Suppressor macrophage treated with lipopolysaccharide for 1 hour (primary cell): ENCODE data around the gene EPHA5.

Experiments
- DNase-seq, 3 donors: peaks; one replicate each; pipeline ENCODE4 v3.0.0-alpha.2; 2020 to 2022

EPHA5 gene

GRCh38 chr4:65482410-65482809 lies 187.9 kb downstream of the EPHA5 start:
- DNase-seq, result no peak

DNA sequence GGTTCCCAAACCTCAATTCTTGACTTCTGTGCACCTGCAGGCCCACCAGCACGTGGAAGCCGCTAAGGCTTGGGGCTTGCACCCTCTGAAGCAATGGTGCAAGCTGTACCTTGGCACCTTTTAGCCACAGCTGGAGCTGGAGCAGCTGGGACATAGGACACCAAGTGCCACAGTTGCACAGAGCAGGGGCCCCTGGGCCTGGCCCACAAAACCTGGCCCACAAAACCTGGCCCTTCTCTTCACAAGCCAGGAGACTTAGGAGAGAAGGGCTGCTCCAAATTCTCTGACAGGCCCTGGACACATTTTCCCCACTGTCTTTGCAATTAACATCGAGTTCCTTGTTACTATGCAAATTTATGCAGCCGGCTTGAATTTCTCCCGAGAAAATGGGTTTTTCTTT lies 197.8 kb downstream of the EPHA5 start:
- no peak for DNase-seq

GRCh38 chr4:65467068-65467680 lies 203.1 kb downstream of the EPHA5 start:
- DNase-seq, result no peak

GRCh38 chr4:65461781-65462180 lies 208.5 kb downstream of the EPHA5 start:
- no peak for DNase-seq

DNA sequence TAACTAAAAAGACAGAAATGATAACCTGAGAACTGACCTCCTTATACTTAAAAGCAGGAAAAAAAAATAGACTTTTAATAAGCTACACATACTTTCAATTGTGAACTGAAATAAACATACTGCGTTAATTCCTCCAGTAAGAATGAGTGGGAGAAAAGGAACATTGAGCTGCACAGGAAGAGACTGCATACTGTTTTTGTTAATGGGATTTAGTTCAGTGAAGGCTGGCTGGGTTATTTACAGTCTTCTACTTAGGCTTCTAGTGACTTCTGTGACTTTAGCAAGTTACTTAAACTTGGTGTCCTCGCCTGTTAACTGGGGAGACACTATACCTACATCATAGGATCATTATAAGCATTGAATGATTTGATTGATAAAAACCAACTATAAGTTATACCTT lies 213.3 kb downstream of the EPHA5 start:
- no peak for DNase-seq

GRCh38 chr4:65456579-65456978 lies 213.7 kb downstream of the EPHA5 start:
- DNase-seq, result no peak

- DNase-seq, result no peak
These were observed 216.9 kb downstream of the EPHA5 start for GRCh38 chr4:65453398-65453797.

DNA sequence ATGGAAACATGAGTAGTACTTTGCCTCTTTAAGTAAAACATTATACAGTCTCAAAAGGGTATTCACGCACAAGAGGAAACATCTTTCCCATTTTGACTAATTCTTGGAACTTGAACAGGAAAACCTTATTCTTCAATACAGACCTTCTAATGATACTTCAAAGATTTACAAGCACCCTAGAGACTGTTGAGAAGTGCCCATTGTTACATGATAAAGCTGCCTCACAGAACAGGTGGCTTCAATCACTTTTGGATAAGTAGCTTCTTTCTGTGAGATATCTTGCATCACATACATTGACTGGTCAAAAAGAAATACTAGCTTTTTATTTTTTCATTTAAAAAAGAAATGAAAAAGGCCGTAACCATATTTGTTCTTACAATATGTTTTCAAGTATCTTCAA lies 219.4 kb downstream of the EPHA5 start:
- DNase-seq, result no peak

- no peak for DNase-seq
These were observed 233.2 kb downstream of the EPHA5 start for GRCh38 chr4:65437102-65437501.

DNA sequence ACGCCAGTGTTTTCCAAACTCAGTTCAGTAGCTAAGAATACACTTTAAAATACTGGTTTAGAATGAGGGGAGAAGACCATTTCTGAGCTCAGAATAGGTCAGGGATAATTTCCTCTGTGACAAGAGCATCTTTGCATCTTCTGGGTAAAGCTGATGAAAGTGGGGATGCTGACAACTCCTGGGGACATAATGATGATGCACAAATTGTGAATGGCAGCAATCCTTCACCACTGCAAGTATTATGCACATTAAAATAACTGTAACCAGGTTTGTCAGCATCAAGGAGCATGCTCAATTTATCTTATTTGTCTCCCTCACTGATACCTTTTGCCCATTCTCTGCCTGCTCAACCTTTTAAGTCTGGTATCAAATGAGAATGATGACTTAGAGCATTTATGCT lies 248.2 kb downstream of the EPHA5 start:
- no peak for DNase-seq

DNA sequence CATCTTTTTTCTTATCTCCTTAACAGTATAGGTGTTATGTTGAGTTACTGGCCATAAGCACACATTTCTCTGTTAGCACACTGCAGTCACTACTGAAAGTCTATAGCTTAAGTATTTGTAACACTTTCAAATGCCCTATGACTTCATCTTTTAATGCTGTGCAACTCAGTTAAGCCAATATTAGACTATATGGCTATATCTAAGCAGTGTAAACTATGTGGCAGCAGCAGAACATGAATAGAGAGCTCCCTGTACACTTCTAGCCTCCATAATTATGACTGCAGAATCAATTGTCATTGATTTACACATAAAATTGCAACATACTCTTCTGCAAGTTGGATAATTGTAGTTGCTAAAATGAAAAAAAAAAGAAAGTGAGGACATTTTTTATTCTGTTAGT lies 250.3 kb downstream of the EPHA5 start:
- DNase-seq, result no peak

- no peak for DNase-seq
These were observed 253.4 kb downstream of the EPHA5 start for GRCh38 chr4:65416891-65417290.

GRCh38 chr4:65407483-65407882 lies 262.8 kb downstream of the EPHA5 start:
- DNase-seq, result no peak

- DNase-seq, result no peak
These were observed 269.2 kb downstream of the EPHA5 start for GRCh38 chr4:65401083-65401482.

DNA sequence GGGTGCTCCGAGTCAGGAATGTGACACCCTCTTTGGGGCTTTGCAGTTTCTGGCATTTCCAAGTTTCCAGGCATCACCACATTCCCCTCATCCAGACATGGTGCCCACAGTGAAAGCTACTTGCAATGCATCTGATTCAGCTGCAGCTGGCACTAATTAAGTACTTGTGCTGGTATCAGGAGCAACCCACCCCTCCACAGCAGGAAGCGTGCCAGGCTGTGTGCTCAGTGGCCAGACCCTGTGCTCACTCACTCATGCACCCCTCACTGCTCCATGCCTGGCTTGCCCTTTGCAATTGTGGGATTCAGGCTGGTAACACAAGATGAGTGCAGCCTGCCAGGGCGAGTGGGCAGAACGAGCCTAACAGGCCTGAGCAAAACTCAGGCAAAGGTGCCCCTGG lies 271.2 kb downstream of the EPHA5 start:
- no peak for DNase-seq

- no peak for DNase-seq
These were observed 277.2 kb downstream of the EPHA5 start for GRCh38 chr4:65393078-65393477.

DNA sequence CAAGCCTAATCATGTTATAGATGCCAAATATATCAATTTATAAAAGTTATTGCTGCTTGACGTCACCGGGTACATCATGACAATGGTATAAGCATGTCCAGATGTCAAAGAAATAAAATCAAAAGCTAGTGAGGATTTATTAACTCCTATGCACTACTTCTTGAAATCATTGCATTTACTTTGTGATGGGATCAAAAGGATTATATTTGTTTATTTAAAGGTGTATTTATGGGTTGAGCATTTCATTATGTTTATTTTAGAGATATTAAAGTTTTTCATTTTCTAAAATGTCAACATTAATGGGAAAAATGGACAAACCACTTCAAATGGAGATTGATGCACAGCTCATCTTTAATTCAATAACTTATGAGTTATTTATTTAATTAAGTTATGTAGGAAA lies 277.8 kb downstream of the EPHA5 start:
- DNase-seq, result no peak

DNA sequence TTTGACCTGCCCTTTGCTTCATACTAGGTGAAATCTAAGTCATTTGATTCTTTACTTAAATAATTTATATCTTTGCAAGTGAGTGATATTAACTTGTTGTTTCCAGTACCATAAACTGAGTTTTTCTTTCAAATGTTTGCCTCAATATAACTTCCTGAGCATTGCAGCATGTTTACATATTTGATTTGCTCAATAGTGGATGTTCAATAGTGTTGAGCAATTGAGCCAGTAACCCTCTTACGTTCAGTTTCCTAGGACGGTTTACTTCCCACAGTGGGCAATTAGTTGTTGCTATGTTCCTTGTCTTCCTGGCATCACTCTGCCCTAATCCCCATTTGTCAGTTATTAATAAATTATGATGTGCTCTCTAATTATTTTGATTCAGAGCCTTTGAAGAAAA lies 278.5 kb downstream of the EPHA5 start:
- no peak for DNase-seq

- no peak for DNase-seq
These were observed 278.9 kb downstream of the EPHA5 start for GRCh38 chr4:65391382-65391781.

GRCh38 chr4:65386927-65387326 lies 283.4 kb downstream of the EPHA5 start:
- DNase-seq, result no peak

- no peak for DNase-seq
These were observed 286.5 kb downstream of the EPHA5 start for GRCh38 chr4:65383589-65384305.

DNA sequence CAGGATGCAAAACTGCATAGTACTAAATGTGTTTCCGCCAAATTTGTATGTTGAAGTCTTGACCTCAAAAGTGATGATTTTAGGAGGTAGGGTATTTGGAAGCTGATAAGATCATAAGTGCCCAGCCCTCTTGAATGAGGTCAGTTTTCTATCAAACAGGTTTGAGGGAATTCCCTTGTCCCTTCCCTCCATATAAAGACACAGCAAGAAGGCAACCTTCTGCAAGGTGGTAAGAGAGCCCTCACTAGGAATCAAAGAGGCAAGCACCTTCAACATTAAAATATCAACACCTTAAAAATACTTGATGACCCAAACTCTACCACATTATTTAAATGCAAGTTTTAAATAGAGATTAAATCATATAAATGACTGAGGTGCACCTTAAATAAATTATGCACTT lies 288.6 kb downstream of the EPHA5 start:
- DNase-seq, result no peak

- no peak for DNase-seq
These were observed 299.6 kb downstream of the EPHA5 start for GRCh38 chr4:65370709-65371108.

- no peak for DNase-seq
These were observed 303.0 kb downstream of the EPHA5 start for GRCh38 chr4:65367306-65367705.

DNA sequence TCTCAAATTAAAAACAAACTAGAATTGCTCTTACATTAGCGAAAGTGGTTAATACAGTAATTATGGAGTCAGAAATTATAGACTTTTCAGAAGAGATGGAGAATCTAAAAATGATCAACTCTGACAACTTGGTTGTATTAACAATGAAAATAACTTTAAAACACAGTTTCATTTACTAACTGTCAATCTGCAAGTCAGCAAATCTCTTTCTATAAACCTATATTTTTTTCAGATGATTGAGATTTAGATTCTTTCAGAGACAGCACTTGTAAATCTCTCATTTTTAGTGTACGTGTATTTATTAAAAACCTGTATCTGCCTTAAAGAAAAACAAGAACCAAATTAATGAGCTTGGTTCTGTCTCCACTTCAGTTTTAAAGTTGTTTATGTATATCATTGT lies 311.4 kb downstream of the EPHA5 start:
- DNase-seq, result no peak
